Hippocampal formation (tissue), 2 donors: ENCODE measurements around the gene CACNA1C.

Source experiments
- DNase-seq, 2 donors: peaks; one replicate each; lab custom pipeline; 2025; lab: John Stamatoyannopoulos, UW

Gene CACNA1C

GRCh38 chr12:2256915-2257314 lies 204.1 kb downstream of the CACNA1C start:
- no peak for DNase-seq

GRCh38 chr12:2258025-2258424 lies 205.2 kb downstream of the CACNA1C start:
- no peak for DNase-seq

DNA sequence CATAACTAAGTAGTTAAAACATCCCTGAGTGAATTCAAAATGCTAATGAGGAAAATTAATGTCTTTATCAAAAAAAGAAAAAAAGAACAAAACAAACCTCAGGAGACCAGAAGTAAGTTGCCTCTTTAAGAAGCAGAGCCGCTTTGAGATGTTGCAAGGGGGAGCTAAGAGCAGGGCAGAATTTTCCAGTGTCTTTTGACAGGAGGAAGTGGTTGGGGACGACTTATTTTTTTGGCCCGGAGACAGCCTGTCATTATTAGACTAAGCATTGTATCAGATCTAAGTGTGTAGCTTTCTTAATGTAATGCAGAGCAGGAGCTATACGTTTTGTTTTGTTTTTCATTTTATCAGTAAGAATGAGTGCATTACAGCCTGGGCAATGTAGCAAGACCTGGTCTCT lies 206.6 kb downstream of the CACNA1C start:
- DNase-seq, result no peak

DNA sequence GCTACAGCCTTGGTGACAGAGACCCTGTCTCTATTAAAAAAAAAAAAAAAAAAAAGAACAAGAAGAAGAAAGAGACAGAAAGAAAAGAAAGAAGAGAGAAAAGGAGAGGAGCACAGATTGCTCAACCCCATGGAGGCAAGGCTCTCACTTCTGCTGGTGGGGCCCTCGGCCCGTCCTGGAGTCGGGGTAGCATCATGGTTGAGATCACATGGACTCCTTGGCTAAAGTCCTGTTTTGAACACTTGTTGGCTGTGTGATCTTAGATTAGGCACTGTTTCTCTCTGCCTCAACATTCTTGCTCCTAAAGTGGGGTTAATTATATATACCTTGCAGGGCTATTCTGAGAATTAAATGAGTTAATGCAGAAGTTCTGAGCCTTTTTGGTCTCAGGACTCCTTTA lies 207.7 kb downstream of the CACNA1C start:
- no peak for DNase-seq

DNA sequence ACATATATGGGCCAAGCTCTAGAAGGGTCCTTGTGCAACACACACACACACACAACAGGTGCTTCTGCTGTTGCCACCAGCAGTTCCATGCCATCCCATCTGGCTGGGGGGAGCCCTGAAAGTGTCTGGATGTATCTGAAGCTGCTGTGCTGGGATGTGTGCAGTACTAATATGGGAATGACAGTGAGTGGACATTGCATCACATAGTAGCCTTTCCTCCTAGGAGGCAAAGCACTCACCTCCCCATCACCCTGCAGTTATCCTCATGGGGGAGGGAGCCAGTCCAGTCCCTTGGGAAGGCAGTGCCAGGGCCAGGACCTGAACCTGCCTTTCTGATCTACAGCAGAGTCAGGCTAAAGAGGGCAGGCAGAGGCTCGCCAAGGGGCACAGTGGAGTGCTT lies 208.9 kb downstream of the CACNA1C start:
- DNase-seq, result no peak

- DNase-seq, result no peak
These were observed 209.7 kb downstream of the CACNA1C start for GRCh38 chr12:2262449-2262848.

- DNase-seq, result no peak
These were observed 211.1 kb downstream of the CACNA1C start for GRCh38 chr12:2263901-2264300.

DNA sequence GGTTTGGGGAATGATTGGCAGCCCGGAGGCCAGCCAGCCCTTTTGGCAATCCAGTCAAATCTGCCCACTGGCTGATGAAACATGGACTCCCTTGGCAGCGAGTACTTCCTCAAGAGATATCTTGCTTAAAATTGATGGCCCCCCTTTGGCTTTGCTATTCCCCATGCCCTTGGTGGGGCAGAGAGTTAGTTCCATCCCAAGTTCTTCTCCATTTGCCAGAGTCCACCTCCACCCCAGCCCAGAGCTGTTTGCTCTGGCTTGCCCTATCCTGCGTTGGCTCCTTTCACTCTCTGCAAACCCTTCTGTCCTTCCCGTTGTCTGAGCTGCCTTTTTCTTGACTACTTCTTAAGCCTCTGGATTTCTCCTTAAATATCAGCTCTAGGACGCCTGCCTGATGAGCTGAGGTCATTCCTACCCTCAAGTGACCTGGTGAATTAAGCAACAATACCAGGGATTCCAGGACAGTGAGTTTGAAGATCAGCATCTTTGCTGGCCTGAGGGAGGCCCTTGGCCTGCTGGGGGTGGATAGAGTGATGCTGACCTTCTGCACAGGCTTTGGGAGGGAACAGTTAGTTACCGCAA lies 212.0 kb downstream of the CACNA1C start:
- DNase-seq, result no peak

GRCh38 chr12:2265461-2266167 lies 212.8 kb downstream of the CACNA1C start:
- DNase-seq, result no peak

GRCh38 chr12:2266666-2267620 lies 214.2 kb downstream of the CACNA1C start:
- no peak for DNase-seq

- no peak for DNase-seq
These were observed 215.1 kb downstream of the CACNA1C start for GRCh38 chr12:2267703-2268470.

DNA sequence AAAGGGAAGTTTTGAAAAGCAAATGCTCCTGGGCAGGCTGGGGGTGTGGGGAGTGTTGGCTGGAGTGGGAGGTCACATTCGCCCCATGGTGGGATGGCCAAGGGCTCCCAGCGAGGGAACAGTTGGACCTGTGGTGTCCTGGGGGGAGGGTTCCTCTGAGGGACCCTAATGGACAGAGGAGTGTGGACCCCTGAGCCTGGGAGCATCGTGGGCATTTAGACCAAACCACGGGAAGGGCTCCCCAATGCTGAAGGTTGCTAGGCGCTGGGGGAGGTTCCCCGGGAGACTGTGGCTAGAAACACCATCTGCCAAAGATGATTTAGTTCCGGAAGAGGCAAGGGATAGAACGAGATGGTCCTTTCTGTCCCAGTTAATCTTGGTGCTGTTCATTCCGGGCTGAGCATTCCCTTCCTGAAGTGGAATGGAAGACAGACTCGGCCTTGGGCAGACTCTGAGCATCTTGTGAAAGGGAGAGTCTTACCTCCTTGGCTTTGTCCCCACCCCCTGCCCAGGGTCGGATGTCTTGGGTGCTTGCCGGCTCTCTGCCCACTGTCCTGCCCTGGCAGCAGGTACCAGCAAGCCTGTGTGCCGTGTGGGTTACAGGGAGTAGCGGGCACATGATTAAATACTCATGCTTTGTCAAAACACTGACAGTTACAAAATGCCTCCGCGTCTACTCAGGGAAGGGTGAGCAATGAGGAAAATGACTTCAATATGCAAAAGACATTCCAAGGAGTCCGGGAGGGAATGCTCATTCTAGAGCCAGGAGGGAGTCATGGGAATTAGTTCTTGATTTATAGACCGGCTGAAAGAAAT lies 215.9 kb downstream of the CACNA1C start:
- DNase-seq, result no peak

- DNase-seq, result no peak
These were observed 218.1 kb downstream of the CACNA1C start for GRCh38 chr12:2270846-2271245.

- DNase-seq, result no peak
These were observed 219.2 kb downstream of the CACNA1C start for GRCh38 chr12:2271961-2272360.

DNA sequence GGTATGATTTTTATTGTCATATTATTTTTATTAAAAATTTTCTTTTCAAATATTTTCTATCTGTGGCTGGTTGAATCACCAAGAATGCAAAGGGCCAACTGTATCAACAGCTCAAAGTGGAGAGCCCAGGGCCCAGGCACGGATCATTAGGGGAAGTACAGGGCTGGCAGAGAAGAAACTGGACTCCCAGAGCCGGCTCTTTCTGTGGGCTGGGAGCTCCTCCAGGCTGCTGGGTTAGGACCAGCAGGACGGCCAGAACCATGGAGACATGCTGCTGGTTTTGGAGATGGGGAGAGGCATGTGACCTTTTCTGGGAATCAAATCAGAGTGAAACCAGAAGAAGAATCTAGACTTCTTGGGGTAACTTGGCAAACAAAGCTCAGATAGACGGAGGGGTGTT lies 220.5 kb downstream of the CACNA1C start:
- DNase-seq, result no peak

GRCh38 chr12:2273751-2274150 lies 221.0 kb downstream of the CACNA1C start:
- DNase-seq, result no peak

GRCh38 chr12:2274733-2275132 lies 221.9 kb downstream of the CACNA1C start:
- no peak for DNase-seq

DNA sequence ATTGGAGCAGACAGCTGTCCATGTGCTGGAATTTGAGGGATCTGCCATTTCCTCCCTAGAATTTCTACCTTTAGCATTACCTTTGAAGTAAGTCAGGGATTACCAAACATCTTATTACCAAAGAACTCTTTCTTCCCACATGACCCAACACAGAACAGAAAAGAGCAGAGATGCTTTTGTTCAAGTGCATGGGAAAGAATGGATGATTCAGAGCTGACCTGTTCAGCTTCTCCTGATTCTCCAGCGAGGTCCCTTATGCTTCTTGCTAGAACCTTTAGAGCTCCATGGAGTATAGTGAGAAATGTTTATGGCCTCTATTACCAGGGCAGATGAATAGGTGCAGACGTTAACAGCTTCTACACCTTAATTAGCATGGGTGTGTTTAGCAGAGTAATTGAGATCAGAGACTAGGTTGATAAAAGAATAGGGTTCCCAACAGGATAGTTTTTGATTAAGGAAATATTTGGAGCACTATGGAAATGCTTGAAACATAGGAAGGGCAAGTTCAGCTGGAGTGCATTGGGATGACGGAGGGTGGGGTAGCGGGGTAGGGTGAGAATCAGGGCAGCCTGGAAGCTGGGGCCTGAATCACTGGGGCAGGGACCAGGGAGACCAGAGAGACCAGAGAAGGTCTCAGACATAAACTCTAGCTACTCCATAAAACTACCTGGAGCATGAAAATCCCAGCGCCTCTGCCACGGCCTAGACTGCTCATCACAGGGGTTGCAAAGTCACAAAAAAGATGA lies 223.7 kb downstream of the CACNA1C start:
- DNase-seq, result no peak

DNA sequence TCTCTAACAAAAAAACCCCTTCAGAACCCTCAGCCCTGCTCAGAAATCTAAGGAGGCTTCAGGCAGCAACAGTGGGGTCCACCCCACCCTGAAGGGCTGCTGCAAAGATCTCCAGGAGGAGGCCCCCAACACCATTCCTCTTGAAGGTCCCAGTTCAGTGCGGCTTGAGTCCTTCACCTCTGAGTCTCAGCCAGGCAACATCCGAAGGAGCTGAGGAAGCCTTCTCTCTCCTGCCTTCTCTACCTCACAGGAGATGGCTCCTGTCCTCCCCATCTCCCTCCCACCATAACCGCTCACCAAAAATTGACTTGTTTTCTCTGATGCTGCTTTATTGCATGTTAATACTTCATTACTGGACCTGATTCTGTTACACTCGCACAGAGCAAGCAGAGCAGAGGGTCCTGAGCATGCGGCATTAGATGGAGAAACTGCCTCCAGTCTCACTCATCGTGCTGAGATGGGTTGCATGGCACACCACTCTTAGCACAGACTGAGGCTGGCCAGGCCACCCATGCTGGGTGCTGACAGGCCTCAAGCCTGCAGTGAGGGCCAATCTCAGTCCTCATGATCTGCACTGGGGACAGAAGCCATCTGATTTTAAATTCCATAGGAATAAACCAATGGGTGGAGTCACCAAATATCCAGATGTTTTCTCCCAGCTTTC lies 224.8 kb downstream of the CACNA1C start:
- no peak for DNase-seq

GRCh38 chr12:2281446-2281845 lies 228.7 kb downstream of the CACNA1C start:
- DNase-seq, result no peak
